Activated T-cell treated with anti-CD3 and anti-CD28 coated beads, Interleukin-2, amount 50 U/mL, for 1 hour (primary cell): ENCODE data around the gene RC3H1.
A peak's percentile ranks its signal among the peaks of the same experiment; 100 is the strongest.
"Not testable (repeated sequence)": the region's sequence is repeated elsewhere in the genome, so short reads cannot be mapped to it uniquely, and the experiment has no call there.

Experiments
- DNase-seq: peaks from one replicate; pipeline ENCODE4 v3.0.0-alpha.2; 2020

The RC3H1 gene, protein sequence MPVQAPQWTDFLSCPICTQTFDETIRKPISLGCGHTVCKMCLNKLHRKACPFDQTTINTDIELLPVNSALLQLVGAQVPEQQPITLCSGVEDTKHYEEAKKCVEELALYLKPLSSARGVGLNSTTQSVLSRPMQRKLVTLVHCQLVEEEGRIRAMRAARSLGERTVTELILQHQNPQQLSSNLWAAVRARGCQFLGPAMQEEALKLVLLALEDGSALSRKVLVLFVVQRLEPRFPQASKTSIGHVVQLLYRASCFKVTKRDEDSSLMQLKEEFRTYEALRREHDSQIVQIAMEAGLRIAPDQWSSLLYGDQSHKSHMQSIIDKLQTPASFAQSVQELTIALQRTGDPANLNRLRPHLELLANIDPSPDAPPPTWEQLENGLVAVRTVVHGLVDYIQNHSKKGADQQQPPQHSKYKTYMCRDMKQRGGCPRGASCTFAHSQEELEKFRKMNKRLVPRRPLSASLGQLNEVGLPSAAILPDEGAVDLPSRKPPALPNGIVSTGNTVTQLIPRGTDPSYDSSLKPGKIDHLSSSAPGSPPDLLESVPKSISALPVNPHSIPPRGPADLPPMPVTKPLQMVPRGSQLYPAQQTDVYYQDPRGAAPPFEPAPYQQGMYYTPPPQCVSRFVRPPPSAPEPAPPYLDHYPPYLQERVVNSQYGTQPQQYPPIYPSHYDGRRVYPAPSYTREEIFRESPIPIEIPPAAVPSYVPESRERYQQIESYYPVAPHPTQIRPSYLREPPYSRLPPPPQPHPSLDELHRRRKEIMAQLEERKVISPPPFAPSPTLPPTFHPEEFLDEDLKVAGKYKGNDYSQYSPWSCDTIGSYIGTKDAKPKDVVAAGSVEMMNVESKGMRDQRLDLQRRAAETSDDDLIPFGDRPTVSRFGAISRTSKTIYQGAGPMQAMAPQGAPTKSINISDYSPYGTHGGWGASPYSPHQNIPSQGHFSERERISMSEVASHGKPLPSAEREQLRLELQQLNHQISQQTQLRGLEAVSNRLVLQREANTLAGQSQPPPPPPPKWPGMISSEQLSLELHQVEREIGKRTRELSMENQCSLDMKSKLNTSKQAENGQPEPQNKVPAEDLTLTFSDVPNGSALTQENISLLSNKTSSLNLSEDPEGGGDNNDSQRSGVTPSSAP

DNA sequence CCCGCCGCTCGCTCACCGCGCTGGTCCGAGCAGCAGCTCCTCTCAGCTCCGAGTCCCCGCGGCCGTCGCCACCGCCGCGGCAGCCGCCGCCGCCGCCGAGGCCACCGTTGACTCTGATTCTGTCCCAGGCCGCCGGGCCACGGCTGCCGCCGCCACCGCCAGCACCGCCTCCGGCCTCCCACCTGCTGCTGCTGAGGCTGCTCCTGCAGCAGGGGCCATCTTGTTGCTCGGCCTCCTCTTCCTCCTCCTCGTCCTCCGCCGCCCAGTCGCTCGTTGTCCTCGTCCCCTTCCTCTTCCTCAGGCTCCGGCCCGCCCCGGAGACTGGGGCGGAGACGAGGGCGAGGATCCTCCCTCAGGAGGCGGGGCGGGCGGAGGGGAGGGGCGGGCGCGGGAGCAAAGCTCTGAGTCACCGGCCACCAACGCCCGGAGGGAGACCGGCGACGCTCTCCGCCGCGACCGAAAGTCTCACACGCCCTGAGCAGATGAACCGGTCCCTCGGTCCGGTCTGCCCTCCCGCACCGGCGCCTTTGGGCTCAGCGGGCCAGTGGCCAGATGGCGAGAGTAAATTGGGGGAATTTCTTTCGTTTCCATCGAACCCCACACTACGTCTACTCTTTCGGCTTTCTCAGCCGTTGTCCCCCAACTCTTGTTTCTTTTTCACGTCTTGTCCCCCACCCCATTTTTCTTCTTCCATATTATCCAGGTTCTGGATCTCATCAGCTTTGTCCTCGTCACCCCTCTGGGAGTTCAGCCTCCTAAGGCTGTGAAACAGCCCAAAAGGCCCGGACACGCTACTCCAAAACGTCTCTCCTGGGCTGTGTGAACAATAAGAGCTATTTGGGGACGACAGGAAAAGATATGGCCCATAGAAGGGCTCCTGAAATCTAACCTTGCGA lies at the start of gene RC3H1:
Gene RC3H1 (minus strand): TSS at position 278 of the 896 bp plus-strand sequence. CDS start 29,372 bp downstream, outside the sequence.
- DNase-seq: peak; percentile 92

DNA sequence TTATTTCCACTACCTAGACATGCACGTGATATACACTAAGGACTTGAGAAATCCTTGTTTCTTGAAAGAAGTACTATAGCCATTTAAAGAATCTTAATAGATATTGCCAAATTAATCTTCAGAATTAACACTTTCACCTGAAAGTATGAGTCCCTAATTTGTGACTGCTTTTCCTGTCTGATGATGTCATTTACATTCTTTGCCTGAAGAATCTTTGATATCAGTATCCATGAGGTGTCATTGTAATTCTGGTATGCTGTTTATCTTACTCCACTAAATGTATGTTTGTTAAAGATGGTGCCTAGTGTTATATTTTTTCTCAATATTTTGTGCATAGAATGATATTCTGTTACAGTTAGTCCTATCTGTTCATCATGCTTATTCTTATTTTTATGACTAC lies 48.5 kb upstream of the RC3H1 start:
- DNase-seq: no peak

DNA sequence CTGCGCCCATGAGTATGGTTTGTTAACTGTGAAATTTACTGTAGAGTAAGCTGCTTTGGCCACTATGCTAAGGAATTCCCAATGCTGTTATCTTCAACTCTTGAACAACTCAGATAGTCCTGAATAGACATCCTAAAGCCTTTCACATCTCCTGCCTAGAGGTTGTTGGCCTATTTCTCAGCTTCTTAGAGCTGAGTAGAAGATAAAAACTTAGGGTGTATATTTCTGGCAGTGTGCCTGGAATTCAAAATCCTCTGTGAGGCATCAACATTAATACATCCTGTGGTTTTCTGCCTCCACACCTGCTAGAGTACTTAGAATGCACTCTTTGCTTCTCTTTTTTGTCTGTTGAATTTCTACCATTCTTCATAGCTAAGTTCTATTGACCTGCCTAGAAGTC lies 45.8 kb upstream of the RC3H1 start:
- DNase-seq: no peak

DNA sequence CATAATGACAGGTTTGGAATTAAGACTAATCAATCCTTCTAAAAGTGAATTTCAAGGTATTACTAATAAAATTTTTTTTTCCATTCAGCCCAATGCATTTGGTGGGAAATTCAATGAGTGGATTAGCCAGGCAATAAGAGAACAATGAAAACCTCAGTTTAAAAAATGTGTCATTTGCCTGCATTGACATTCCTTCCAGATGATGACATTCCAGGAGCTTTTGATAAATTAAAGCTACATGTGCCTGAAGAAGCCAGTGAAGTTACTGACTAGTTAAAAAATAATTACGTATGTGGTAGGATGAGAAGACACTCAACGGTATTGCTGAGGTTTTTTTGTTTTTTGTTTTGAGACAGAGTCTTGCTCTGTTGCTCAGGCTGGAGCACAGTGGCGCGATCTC lies 37.9 kb upstream of the RC3H1 start:
- DNase-seq: no peak

DNA sequence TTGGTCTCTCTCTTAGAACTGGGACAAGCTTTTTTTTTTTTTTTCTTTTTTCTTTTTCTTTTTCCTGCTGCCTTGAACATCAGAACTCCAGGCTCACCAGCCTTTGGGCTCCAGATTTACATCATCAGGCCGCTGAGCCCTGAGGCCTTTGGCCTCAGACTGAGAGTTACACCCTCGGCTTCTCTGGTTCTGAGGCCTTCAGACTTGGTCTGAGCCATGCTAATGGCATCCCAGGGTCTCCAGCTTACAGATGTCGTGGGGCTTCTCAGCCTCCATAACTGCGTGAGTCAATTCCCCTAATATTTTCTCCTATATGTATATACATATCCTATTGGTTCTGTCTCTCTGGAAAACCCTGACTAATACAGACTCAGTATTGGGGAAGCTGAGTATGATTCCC lies 36.5 kb upstream of the RC3H1 start:
- DNase-seq: no peak

DNA sequence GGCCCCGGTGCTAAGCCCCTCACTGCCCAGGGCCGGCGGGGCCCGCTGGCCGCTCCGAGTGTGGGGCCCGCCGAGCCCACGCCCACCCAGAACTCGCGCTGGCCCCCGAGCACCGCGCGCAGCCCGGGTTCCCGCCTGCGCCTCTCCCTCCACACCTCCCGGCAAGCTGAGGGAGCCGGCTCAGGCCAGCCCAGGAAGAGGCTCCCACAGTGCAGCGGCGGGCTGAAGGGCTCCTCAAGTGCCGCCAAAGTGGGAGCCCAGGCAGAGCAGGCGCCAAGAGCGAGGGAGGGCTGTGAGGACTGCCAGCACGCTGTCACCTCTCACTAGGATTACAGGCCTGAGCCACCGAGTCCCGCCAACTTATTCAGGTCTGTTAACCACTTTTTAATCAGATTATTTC lies 34.5 kb upstream of the RC3H1 start:
- DNase-seq: not testable (repeated sequence)

DNA sequence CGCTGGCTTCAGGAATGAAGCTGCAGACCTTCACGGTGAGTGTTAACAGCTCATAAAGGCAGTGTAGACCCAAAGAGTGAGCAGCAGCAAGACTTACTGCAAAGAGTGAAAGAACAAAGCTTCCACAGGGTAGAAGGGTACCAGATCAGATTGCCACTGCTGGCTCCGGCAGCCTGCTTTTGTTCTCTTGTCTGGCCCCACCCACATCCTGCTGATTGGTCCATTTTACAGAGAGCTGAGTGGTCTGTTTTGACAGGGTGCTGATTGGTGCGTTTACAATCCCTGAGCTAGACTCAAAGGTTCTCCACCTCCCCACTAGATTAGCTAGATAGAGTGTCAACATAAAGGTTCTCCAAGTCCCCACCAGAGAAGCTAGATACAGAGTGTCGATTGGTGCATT lies 33.6 kb upstream of the RC3H1 start:
- DNase-seq: not testable (repeated sequence)

DNA sequence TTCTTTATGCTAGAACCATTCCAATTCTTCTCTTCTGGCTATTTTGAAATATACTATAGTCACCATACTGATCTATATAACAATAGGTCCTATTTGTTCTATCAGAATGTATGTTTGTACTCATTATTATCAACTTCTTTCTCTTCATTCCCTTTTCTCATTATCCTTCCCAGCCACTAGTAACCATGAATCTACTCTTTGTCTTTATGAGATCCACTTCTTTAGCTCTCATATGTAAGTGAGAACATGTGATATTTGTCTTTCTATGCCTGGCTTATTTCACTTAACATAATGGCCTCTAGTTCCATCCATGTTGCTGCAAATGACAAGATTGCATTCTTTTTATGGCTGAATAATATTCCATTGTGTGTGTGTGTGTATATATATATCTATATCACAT lies 31.7 kb upstream of the RC3H1 start:
- DNase-seq: no peak

DNA sequence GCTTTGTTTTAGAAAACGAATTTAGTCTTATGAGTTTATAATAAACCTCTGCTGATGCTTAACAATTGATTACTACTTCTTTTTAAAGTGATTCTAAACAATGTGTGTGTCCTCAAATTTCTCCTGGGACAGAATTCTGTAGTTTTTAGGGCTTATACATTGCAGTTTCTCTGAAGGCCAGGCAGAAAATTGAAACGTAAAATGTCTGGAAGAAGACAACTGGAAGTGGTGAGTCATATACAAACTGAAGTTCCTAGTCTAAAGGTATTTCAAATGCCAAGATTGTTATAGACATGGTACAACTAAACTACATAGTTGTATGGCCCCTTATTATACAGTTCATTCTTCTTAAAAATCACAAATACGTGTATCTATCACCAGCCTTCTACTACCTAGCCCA lies 30.5 kb upstream of the RC3H1 start:
- no peak for DNase-seq

DNA sequence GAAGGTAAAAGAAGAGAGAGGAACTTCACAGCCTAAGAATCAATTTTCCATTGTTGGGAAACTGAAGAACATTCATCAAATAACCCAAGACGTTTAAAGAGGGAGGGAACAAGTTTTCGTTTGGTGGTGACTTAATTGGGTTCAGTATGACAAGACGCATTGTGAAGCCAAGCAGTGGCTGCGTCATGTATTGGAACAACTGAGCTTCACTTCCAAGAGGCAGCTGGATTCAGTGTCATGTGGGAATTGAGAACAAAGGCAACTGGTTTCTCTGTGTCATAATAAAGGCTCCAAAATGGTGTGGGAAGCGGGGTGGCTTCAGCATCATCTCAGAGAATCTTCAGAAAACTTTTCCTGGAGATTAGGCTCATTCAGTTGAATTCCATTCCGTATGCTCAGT lies 29.8 kb upstream of the RC3H1 start:
- no peak for DNase-seq

DNA sequence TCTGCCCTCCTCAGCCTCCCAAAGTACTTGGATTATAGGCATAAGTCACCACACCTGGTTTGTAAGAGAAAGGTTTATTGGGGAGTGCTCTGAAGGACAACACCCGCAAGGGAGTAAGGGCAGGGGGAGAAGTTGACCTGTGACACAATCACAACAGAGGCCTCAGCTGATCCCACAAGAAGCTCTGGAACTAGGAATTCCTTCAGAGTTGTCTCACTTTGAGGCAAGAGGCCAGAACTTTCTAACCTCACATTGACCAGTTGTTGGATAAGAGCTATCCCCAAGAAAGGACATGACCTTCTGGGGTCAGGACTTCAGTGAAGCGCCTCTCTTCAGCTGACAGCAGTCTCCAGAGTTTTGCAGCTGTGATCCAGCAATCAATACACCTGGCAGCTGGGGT lies 27.4 kb upstream of the RC3H1 start:
- DNase-seq: no peak

DNA sequence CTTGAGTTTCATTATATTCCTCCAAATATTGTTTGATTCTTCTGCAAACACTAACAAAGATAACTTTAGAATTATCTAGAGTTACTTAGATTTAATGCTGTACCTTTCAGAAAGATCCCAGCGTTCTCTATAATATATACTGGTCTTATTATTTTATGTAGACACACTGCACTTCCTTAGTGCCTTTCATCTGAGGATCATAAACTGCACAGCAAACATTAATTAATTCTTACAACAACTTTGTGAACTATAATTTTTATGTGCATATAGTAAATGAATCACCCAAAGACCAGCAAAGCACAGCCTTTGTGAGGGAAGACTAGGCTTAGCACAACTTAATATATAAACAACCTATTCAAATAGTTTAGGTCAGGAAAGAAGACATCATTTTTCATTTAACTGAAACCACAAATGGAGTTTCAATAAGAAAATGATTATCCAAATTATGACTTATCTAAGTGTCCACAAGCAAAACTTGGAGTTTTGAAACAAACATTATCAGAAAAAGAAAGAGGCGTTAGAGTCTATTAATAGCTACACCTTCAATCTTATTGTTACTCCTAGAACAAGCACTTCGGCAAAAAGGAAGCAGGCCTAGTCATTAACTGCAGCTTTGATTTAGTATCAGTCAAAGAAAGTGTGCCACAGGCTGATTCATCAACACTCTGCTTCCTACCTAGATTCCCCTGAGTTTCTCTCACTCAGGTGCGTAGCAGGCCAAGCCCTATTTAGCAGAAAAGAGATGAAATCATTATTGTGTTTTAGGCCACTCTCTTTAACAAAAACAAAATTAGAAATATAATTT lies 22.5 kb upstream of the RC3H1 start:
- DNase-seq: no peak

DNA sequence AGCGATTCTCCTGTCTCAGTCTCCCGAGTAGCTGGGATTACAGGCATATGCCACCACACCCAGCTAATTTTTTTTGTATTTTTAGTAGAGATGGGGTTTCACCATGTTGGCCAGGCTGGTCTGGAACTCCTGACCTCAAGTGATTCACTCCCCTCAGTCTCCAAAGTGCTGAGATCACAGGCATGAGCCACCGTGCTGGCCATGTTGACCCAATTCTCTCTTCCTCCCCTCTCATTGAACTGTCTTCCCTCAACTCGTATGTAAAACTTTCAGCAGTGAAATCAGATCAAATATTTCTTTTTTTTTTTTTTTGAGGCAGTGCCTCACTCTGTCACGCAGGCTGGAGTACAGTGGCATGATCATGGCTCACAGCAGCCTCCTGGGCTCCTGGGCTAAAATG lies 20.4 kb upstream of the RC3H1 start:
- DNase-seq: not testable (repeated sequence)

DNA sequence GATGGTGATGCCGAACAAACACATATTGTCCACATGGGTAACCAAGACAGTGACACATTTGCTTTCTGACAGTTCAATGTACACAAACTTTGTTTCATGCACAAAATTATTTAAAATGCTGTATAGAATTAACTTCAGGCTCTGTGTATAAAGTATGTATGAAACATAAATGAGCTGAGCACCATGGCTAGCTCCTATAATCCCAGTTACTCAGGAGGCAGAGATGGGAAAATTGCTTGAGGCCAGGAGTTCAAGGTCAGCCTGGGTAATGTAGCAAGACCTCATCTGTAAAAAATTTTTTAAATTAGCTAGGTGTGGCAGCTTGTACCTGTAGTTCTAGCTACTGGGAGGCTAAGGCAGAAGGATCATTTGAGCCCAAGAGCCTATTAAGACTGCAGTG lies 19.2 kb upstream of the RC3H1 start:
- no peak for DNase-seq

DNA sequence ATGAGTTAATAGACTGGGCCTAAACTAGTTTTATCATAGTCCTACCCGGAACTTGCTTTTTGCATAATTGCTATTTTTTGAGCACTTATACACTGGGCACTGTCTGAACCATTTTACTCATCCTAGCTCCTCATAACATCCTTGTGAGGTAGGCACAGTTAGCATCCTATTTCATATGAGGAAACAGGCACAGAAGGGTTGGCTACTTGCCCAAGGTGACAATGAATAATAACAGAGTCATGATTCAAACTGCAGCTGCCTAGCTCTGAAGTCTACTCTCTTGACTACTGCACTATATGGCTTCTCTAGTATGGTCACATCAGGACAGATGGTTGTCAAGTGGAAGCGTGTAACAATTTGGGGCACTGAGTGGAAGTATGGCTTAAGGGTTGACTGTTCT lies 18.2 kb upstream of the RC3H1 start:
- no peak for DNase-seq

DNA sequence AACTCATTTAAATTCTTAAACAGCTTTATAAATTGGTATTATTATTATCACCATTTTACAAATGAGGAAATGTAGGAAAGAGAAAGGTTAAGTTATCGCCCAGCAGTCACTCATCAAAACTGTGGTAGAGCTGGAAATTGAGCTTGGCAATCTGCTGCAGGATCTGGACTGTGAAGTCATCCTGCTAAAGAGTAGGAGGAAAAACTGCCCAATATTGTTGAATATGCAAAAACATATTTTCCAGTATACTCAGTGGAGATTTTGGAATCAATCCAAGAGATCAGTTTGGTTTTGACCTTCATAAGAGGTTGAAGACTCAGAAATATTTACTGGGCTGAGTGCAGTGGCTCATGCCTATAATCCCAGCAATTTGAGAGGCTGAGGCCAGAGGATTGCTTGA lies 16.9 kb upstream of the RC3H1 start:
- DNase-seq: no peak

DNA sequence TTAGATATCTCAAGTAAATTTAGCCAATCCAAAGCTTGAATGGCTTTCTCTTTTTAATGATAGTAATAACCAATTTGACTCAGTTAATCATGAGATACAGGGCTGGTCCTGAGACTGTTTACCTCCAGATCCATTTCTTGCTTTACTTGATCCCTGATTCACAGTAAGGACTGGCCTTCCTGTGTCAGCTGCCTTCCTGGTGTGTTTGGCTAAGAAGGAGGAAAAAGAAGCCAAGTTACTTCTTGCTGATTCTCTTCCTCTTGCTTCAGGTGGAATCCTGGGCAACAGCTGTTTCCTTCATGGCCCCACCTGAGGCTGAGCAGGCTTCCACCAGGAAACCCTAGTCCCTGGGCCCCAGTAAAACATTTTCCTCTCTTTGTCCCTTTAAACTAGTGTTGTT lies 14.6 kb upstream of the RC3H1 start:
- no peak for DNase-seq

DNA sequence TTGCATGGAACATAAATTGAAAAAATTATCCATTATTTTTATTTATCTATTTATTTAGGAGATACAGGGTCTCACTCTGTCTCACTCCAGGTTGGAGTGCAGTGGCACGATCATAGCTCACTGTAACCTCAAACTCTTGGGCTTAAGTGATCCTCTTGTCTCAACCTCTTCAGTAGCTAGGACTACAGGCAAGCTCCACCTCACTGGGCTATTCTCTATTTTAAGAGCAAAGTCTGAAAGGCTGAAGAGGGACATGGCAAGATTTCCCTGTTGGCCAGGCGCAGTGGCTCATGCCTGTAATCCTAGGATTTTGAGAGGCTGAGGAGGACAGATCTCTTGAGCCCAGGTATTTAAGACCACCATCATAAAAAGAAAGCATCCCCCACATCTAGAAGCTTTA lies 14.0 kb upstream of the RC3H1 start:
- no peak for DNase-seq

DNA sequence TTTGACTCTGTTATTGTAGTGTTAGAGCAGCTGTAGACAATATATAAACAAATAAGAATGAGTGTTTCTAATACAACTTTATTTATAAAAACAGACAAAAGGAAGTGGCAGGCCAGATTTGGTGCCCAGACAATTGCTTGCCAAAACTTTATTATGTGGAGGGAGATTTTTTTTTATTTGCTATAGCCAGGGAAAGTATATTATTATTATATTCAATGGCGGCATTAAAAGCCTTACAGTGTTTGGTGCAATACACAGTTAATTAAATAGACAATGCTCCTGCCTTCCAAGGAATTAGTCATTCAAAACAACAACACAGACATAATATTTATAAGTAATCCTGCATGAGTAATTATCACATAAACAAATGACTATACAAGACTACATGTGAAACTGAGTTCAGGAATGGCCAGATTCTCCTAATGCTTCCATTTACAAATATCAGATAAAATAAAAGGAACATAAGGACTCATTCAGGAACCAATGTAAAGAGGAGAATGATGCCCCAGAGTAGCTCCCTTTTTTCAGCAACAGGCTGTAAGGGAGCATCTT lies 10.6 kb upstream of the RC3H1 start:
- DNase-seq: no peak

DNA sequence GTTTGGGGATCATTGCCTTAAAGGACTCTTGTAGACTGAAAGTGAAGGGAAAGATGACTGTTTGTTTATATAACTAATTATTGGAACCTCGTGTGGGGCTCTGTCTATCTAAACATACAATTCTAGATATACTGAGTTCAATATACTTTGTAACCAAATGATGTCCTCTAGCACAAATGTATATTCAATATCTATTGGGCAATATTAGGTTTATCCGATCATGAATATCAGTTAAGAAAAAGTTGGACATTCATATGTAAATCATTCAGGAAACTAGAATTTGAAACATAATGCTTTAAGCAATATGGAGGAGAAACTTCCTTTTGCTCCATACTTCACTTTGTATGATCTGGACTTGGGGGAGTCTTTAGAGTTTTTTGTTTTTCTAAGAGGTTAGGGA lies 8.9 kb upstream of the RC3H1 start:
- DNase-seq: no peak

DNA sequence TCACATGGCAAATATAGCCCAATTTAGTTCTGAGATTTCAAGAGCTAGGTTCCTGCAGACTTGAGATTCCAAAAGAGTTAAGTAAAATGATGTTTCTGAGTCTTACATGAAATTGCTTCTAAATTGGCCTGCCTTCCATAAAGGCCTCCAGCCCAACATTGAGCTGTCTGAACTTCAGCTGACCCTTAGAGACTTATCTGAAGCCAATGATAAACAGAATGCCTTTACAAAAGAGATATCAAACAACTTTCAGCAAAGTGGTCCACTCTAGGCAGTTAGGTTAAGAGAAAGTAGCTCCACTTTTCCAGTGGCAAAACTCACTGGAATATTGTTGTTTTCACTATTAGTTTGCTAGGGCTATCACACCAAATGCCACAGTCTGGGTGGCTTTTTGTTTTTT lies 6.3 kb upstream of the RC3H1 start:
- DNase-seq: no peak
